Hepatocyte (in vitro differentiated cells): ENCODE results near the gene SLC6A1. TPM values are rescaled to one million over a fixed set of nuclear protein-coding genes. Genes with fewer than 3 reads are reported as not detected.

Source experiments
- DNase-seq: peaks from one replicate; pipeline ENCODE4 v3.0.0-alpha.2; 2016; ENCODE audit warnings: low spot score
- H2AFZ ChIP-seq: fragments of 200-600 bp; sonication (generic); 2 replicates; pipeline ENCODE4 v1.6.0; 2016; ENCODE audit warnings: antibody characterized with exemption, mild to moderate bottlenecking
- H3K27ac ChIP-seq: fragments of 200-600 bp; sonication (generic); 2 replicates; pipeline ENCODE4 v1.5.1; 2016; ENCODE audit warnings: mild to moderate bottlenecking
- H3K27me3 ChIP-seq: fragments of 200-600 bp; sonication (generic); 2 replicates; pipeline ENCODE4 v1.6.1; 2016
- H3K36me3 ChIP-seq: fragments of 200-600 bp; sonication (generic); replicated peaks from 2 replicates; pipeline ENCODE4 v1.5.1; 2016; ENCODE audit warnings: low read depth; ENCODE audit not compliant: insufficient read depth
- H3K4me1 ChIP-seq: fragments of 200-600 bp; sonication (generic); 2 replicates; pipeline ENCODE4 v1.5.1; 2016; ENCODE audit warnings: mild to moderate bottlenecking, moderate library complexity; ENCODE audit not compliant: insufficient read depth
- H3K4me2 ChIP-seq: fragments of 200-600 bp; sonication (generic); 2 replicates; pipeline ENCODE4 v1.6.0; 2016
- H3K4me3 ChIP-seq: fragments of 200-600 bp; sonication (generic); 2 replicates; pipeline ENCODE4 v1.5.1; 2016; ENCODE audit warnings: mild to moderate bottlenecking
- H3K79me2 ChIP-seq: fragments of 200-600 bp; sonication (generic); 2 replicates; pipeline ENCODE4 v1.6.0; 2017; ENCODE audit warnings: mild to moderate bottlenecking
- H3K9me2 ChIP-seq: fragments of 200-600 bp; sonication (generic); replicated peaks from 2 replicates; pipeline ENCODE4 v1.6.0; 2017; ENCODE audit warnings: mild to moderate bottlenecking; ENCODE audit not compliant: insufficient read depth
- H3K9me3 ChIP-seq: fragments of 200-600 bp; sonication (generic); 2 replicates; pipeline ENCODE4 v1.5.1; 2016; ENCODE audit warnings: low read depth, mild to moderate bottlenecking
- H4K20me1 ChIP-seq: fragments of 200-600 bp; sonication (generic); 2 replicates; pipeline ENCODE4 v1.6.0; 2016; ENCODE audit warnings: mild to moderate bottlenecking; ENCODE audit not compliant: insufficient read depth, poor library complexity, severe bottlenecking
- CTCF ChIP-seq: fragments of 200-600 bp; sonication (generic); IDR thresholded peaks from 2 replicates; pipeline ENCODE4 v1.5.1; 2016; ENCODE audit warnings: antibody characterized with exemption, mild to moderate bottlenecking; ENCODE audit not compliant: poor library complexity
- EZH2 ChIP-seq: fragments of 200-600 bp; sonication (generic); IDR thresholded peaks from 2 replicates; pipeline ENCODE4 v1.6.1; 2016; ENCODE audit warnings: antibody characterized with exemption, mild to moderate bottlenecking, borderline replicate concordance
- EZH2phosphoT487 ChIP-seq: fragments of 200-600 bp; sonication (generic); IDR thresholded peaks from one replicate; pipeline ENCODE4 v1.6.1; 2018; ENCODE audit warnings: antibody characterized with exemption, mild to moderate bottlenecking, low read depth, moderate library complexity; ENCODE audit not compliant: unreplicated experiment, severe bottlenecking
- WGBS: methylation state at CpG from one replicate; pipeline ENCODE4 v1.1.6; 2016; ENCODE audit warnings: low lambda C conversion rate; ENCODE audit errors: missing lambda C conversion rate; 5-methylcytosine and 5-hydroxymethylcytosine counted together
- polyA plus RNA-seq: library from polyadenylated mRNA; unstranded; fragments of >200 nt; fragmentation: Nextera tagmentation; extraction: Ambion mirVana; gene quantifications from 2 replicates; pipeline ENCODE4 v1.2.1, GENCODE V29; 2016
- total RNA-seq: library from RNA; depleted of rRNA; stranded (reverse); fragments of >200 nt; gene quantifications from 2 replicates; pipeline ENCODE4 v1.2.3, GENCODE V29; 2014

The SLC6A1 gene
- total and polyA plus RNA-seq, 2 experiments from 2014 or later, result 3.6 to 5.7 TPM

GRCh38 chr3:11034309-11034985 is 41.9 kb downstream of the SLC6A1 start:
- no peaks in the 10 kb centered on the region for H3K36me3 ChIP-seq
- peaks cover under 1% of the 10 kb centered on the region for H3K27me3 ChIP-seq
- no peak overlapping the region for H2AFZ ChIP-seq
- no peak for DNase-seq
- no peaks in the 10 kb centered on the region for H3K79me2 ChIP-seq
- no peaks in the 10 kb centered on the region for H3K9me3 ChIP-seq
- TF ChIP-seq EZH2phosphoT487, result no peak
- H3K4me3 ChIP-seq, result no peak overlapping the region
- 75% methylated on average over 3 of the region's 5 CpGs for WGBS
- no peaks in the 10 kb centered on the region for H3K9me2 ChIP-seq
- H3K4me1 ChIP-seq, result no peaks in the 10 kb centered on the region
- H3K4me2 ChIP-seq, result no peak overlapping the region
- H4K20me1 ChIP-seq, result no peaks in the 10 kb centered on the region
- H3K27ac ChIP-seq, result no peak overlapping the region

- TF ChIP-seq CTCF, result no peak
- no peak for TF ChIP-seq EZH2phosphoT487
- TF ChIP-seq EZH2, result no peak
- Histone ChIP-seq H3K4me2 (no peak overlapping the region), H3K9me3 (no peaks in the 10 kb centered on the region), H3K27me3 (peaks cover 13% of the 10 kb centered on the region), H4K20me1 (no peaks in the 10 kb centered on the region), H3K9me2 (no peaks in the 10 kb centered on the region), H3K36me3 (no peaks in the 10 kb centered on the region), H3K4me3 (no peak overlapping the region), H3K4me1 (no peaks in the 10 kb centered on the region), H2AFZ (no peak overlapping the region), H3K27ac (no peak overlapping the region), H3K79me2 (no peaks in the 10 kb centered on the region)
- DNase-seq, result no peak
- WGBS, result 80% methylated on average over 19 of the region's 19 CpGs
These were observed 43.4 kb downstream of the SLC6A1 start for GRCh38 chr3:11035757-11036505.

- peaks cover 19% of the 10 kb centered on the region for H3K27me3 ChIP-seq
- H3K9me2 ChIP-seq, result no peaks in the 10 kb centered on the region
These were observed 44.8 kb downstream of the SLC6A1 start for GRCh38 chr3:11037241-11037873.

More at GRCh38 chr3:11037241-11037873, 44.8 kb downstream of the SLC6A1 start:
- H4K20me1 ChIP-seq, result no peaks in the 10 kb centered on the region
- H3K4me1 ChIP-seq, result no peaks in the 10 kb centered on the region
- H2AFZ ChIP-seq, result no peak overlapping the region
- H3K4me2 ChIP-seq, result no peak overlapping the region
- no peaks in the 10 kb centered on the region for H3K79me2 ChIP-seq
- H3K9me3 ChIP-seq, result no peaks in the 10 kb centered on the region
- no peak overlapping the region for H3K27ac ChIP-seq
- no peaks in the 10 kb centered on the region for H3K36me3 ChIP-seq
- TF ChIP-seq EZH2phosphoT487 (no peak), EZH2 (no peak), CTCF (no peak)
- 91% methylated on average over 24 of the region's 24 CpGs for WGBS
- no peak for DNase-seq
- no peak overlapping the region for H3K4me3 ChIP-seq
